ENCODE data around the gene CNDP1.
A peak's percentile ranks its signal among the peaks of the same experiment; 100 is the strongest.
"Not testable (repeated sequence)": the region's sequence is repeated elsewhere in the genome, so short reads cannot be mapped to it uniquely, and the experiment has no call there.

The CNDP1 gene

GRCh38 chr18:74546751-74547530, 12.6 kb downstream of the CNDP1 start:
- peak; percentile 83 for DNase-seq (ENCODE audit: low spot score)

- no peak for DNase-seq (ENCODE audit: low spot score)
These were observed 13.6 kb downstream of the CNDP1 start for GRCh38 chr18:74547860-74548259.

- DNase-seq (ENCODE audit: low spot score): no peak
These were observed 15.3 kb downstream of the CNDP1 start for GRCh38 chr18:74549591-74550104.

- DNase-seq (ENCODE audit: low spot score): no peak
These were observed 16.6 kb downstream of the CNDP1 start for GRCh38 chr18:74550886-74551285.

- no peak for DNase-seq (ENCODE audit: low spot score)
These were observed 17.2 kb downstream of the CNDP1 start for GRCh38 chr18:74551452-74551851.

GRCh38 chr18:74551936-74552555, 17.7 kb downstream of the CNDP1 start:
- DNase-seq (ENCODE audit: low spot score): peak; percentile 91

GRCh38 chr18:74556126-74556525, 21.8 kb downstream of the CNDP1 start:
- DNase-seq (ENCODE audit: low spot score): no peak

GRCh38 chr18:74558096-74558495, 23.8 kb downstream of the CNDP1 start:
- DNase-seq (ENCODE audit: low spot score): no peak

- DNase-seq (ENCODE audit: low spot score): no peak
These were observed 27.9 kb downstream of the CNDP1 start for GRCh38 chr18:74562131-74562730.

GRCh38 chr18:74562775-74563174, 28.5 kb downstream of the CNDP1 start:
- no peak for DNase-seq (ENCODE audit: low spot score)

GRCh38 chr18:74563999-74564398, 29.7 kb downstream of the CNDP1 start:
- no peak for DNase-seq (ENCODE audit: low spot score)

GRCh38 chr18:74565164-74565563, 30.9 kb downstream of the CNDP1 start:
- DNase-seq (ENCODE audit: low spot score): not testable (repeated sequence)

- DNase-seq (ENCODE audit: low spot score): not testable (repeated sequence)
These were observed 31.7 kb downstream of the CNDP1 start for GRCh38 chr18:74565993-74566392.

GRCh38 chr18:74567822-74568221, 33.5 kb downstream of the CNDP1 start:
- no peak for DNase-seq (ENCODE audit: low spot score)

- no peak for DNase-seq (ENCODE audit: low spot score)
These were observed 35.1 kb downstream of the CNDP1 start for GRCh38 chr18:74569401-74569800.

GRCh38 chr18:74570266-74570665, 36.0 kb downstream of the CNDP1 start:
- DNase-seq (ENCODE audit: low spot score): no peak

- DNase-seq (ENCODE audit: low spot score): no peak
These were observed 37.8 kb downstream of the CNDP1 start for GRCh38 chr18:74571895-74572680.

GRCh38 chr18:74573053-74573452, 38.8 kb downstream of the CNDP1 start:
- no peak for DNase-seq (ENCODE audit: low spot score)

GRCh38 chr18:74574916-74575315, 40.6 kb downstream of the CNDP1 start:
- no peak for DNase-seq (ENCODE audit: low spot score)

- DNase-seq (ENCODE audit: low spot score): no peak
These were observed 42.7 kb downstream of the CNDP1 start for GRCh38 chr18:74577019-74577418.

GRCh38 chr18:74579496-74580065, 45.3 kb downstream of the CNDP1 start:
- DNase-seq (ENCODE audit: low spot score): no peak

- no peak for DNase-seq (ENCODE audit: low spot score)
These were observed 48.3 kb downstream of the CNDP1 start for GRCh38 chr18:74582642-74583041.
